HG03460 (cell line): ENCODE measurements around the gene FRYL.

Experiments used
- ATAC-seq: cut with Tn5 transposase; IDR thresholded peaks from one replicate; pipeline ENCODE4 v1.9.1; 2021; ENCODE audit not compliant: unreplicated experiment

Gene FRYL

DNA sequence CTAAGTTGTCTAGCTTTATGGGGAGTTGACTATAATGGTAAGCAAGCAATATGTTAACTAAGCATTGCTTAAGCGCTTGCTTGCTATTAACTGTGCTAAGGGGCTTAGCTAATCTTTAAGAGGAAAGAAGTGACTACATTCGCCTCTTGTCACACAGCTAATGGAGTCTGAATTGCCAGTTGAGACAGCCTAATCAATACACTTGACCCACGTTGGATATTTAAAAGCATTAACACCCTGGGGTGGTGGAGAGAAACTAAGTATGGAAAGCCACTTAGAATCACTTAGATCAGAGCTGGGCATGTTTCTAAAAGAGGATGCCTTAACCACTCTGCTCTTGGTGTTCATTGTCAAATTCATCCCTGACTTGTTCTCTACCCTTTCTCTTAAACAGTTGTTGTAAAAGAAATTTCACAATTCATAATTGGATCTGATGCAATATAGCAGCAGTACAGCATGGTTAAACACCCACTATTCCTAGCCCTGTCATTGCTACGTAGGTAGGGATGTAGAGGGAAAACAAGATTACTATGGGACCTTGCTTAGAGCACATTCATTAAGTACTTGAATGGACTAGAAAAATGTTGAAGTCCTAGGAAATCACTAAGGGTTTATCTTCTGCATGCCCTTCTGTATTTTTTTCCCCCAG, 286.5 kb downstream of the FRYL start:
- ATAC-seq: no peak

- ATAC-seq: no peak
These were observed 288.4 kb downstream of the FRYL start for GRCh38 chr4:48491514-48492176.

- ATAC-seq: no peak
These were observed 289.2 kb downstream of the FRYL start for GRCh38 chr4:48490680-48491513.

DNA sequence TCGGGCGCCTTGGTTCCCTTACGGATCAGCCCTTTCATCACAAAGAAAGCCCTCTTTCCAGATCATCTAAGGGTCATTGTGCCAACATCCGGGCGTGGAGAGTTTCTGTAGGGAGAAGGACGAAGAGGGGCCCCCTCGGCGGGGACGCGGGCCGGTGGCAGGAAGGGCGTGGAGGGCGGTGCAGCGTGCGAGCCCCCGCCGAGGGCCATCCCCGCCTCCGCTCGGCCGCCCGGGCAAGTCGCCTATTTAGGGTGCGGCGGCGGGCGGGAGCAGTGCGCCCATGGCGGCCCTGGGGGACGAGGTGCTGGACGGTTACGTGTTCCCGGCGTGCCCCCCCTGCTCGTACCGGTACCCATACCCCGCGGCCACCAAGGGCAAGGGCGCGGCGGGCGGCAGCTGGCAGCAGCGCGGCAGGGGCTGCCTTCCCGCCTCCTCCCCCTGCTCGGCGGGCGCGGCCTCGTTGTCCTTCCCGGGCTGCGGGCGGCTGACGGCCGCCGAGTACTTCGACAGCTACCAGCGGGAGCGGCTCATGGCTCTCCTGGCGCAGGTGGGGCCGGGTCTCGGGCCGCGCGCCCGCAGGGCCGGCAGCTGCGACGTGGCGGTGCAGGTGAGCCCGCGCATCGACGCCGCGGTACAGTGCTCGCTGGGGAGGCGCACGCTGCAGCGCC, 289.9 kb downstream of the FRYL start, which contains the start of gene ZAR1:
Gene ZAR1 (plus strand): TSS at position 241 of the 668 bp plus-strand sequence. CDS start 40 bp downstream, at position 281.
- ATAC-seq: no peak

- no peak for ATAC-seq
These were observed 290.4 kb downstream of the FRYL start for GRCh38 chr4:48489683-48490011.

DNA sequence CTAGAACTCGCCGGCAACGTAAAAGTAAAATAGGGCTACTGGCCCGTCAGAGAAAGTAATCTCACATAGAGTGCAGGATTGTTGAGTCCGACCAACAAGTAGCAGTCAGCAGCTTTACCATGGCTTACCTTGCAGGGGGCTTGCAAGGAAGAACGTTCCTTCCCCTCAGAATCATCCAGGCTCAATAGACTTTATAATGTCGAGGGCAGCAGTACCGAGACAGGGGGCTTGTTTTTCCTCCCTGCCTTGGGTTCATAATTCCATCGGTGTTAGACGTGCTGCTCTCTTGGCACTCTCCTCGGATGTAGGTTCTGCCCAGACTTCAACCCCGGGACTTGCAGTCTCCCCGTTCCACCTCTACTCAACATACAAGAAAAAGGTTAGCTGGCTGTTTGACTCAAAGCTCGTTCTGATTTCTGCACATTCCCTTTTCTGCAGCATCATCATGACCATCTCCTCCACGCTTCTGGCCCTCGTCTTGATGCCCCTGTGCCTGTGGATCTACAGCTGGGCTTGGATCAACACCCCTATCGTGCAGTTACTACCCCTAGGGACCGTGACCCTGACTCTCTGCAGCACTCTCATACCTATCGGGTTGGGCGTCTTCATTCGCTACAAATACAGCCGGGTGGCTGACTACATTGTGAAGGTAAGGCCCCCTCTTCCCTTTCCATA, 295.4 kb downstream of the FRYL start:
- no peak for ATAC-seq

DNA sequence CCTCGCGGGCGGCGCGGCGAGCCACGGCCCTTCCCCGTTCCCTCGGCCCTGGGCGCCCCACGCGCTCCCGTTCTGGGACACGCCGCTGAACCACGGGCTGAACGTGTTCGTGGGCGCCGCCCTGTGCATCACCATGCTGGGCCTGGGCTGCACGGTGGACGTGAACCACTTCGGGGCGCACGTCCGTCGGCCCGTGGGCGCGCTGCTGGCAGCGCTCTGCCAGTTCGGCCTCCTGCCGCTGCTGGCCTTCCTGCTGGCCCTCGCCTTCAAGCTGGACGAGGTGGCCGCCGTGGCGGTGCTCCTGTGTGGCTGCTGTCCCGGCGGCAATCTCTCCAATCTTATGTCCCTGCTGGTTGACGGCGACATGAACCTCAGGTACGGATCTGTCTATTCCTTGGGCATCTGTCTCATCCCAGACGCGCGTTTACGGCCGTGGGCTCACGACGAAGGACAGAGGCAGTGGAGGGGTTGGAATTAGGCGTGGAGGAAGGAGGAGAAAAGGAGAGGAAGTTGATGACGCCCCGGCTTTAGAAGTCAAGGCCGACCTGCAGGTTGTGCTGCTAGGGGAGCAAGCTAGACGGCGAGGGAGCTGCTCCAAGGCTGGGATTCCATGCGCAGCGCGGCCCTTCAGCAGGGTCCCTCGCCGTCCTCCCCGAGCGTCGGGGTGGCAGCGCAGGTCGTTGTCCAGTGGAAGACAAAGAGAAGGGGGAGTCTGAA, 296.1 kb downstream of the FRYL start:
- no peak for ATAC-seq

- no peak for ATAC-seq
These were observed 296.9 kb downstream of the FRYL start, which contains the start of gene SLC10A4 for GRCh38 chr4:48483006-48483776. Gene SLC10A4 (plus strand): TSS chr4:48483343. CDS start chr4:48483562, 219 bp downstream.

DNA sequence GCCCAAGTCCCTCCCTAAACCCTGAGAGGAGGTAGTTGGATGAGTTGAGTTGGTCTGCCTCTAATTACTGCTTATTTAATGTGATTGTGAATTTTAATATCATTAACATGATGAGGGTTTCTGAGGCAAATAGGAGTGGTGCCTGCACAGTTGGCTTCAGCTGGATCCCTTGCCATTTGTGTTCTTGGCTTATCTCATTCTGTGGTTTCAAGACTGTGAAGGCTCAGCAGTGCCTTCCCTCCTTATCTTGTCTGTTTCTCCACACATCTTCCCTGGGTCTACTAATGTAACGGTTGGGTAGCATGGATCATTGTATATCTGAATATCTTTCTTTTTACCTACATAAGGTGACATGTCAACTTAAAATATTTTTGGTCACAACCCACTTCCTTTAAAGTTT, 298.5 kb downstream of the FRYL start:
- ATAC-seq: no peak

DNA sequence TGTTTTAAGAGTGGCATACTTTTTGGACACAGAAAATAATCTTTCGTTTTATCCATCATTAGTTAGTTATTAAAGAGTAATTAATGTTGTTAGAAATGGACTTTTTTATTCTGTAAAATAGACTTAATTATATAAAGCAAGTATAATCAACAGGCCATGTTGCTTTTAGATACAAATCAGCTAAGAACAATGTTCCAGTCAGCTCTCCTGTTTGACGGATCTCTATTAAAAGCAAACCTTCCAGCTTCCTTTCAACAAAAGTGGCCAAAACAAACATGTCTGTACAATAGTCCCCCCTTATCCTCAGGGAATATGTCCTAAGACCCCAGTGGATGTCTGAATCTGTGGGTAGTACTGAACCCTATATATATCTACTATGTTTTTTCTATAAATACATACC, 301.8 kb downstream of the FRYL start:
- no peak for ATAC-seq

DNA sequence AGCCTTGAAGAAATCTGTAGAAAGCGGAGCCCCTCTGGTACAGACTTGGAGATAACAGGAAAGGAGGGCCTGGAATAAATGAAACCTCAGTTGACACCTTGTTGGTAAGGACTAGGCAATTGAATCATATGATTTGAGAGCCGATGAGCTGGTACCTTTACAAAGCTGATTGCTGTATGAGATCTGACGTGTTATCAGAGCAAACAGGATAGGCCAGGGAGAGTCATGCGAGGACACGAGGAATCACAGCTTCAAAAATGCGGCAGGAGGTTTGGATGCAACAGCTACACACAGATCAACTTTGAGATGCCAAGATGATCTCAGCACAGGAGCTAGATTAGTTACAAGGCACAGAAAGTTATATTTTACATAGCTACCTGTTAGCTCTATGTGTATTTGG, 304.3 kb downstream of the FRYL start:
- no peak for ATAC-seq

DNA sequence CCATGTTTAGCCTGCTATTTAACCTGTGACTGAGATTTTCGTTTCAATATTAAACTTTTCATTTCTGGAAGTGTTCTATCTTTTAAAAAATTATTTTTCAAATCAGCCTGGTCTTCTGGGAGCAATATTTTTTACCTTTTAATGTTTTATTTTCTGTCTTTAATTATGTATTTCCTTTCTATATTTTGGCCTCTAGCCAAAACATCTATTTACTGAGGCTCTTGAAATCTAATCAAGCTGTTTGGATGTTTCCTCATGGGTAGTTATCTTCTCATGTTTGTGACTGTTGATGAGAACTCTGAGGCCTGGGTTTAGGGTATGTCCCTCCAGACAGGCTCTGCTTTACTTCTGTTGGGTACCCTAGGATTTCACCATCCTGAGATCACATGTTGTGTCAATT, 307.3 kb downstream of the FRYL start:
- no peak for ATAC-seq

- no peak for ATAC-seq
These were observed 309.5 kb downstream of the FRYL start for GRCh38 chr4:48470570-48470969.

DNA sequence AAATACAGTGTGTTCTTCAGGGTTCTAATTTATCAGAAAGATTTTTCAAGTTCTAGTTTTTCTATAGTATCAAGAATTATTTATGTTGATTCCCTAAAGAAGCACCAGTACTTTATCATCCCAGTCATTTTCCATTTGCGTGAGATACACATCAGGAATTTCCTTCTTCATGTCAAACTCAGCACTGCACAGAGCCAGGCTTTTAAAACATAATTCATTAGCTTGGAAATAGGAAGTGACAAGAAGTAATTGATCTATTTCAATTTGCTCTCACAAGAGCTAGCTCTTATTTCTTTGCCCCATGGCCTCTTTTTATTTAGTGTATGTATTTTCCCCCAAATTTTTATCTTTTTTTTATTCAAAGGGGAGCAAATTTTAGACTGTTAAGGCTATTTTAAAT, 309.9 kb downstream of the FRYL start:
- no peak for ATAC-seq

- no peak for ATAC-seq
These were observed 312.2 kb downstream of the FRYL start for GRCh38 chr4:48467891-48468290.

DNA sequence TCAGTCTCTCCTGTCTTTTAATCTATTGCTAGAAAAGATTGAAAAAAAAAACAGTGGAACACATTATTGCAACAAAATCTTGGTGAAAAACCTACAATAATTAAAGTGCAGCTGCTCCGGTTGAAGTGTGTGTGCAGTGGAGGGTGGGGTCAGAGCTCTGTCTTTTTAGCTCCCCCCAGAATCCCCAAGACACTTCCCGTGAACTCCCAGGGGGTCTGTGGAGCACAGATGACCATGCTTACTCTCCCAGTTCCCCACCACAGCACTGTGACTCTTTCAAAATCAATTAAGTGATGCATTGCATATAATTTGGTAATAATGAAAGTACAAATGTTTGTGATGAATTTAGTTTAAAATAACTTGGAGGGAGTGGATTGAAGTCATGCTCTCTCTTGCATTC, 312.6 kb downstream of the FRYL start:
- ATAC-seq: no peak

DNA sequence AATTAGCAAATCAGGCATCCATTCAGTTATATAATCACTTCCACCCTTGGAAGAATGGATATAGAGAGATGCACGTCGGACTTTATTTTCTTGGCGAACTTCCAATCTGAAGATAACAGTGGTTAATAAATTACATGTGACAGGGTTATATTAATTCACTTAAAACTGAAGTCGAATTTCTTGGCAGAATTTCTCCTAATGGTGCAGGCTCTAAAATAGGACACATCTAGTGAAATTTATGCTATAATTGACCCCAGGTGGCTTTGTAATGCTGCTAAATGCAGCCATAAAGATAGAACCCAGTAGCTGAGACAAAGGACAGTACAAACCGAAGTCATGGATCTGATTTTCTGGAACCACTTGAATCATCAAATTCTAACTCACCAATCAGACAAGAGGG, 317.7 kb downstream of the FRYL start:
- no peak for ATAC-seq

GRCh38 chr4:48461000-48461399, 319.1 kb downstream of the FRYL start:
- no peak for ATAC-seq

- no peak for ATAC-seq
These were observed 325.5 kb downstream of the FRYL start for GRCh38 chr4:48454591-48454990.
